ENCODE measurements around the gene RTN4RL1.
"Not testable (repeated sequence)": the region's sequence is repeated elsewhere in the genome, so short reads cannot be mapped to it uniquely, and the experiment has no call there.

RTN4RL1 gene

DNA sequence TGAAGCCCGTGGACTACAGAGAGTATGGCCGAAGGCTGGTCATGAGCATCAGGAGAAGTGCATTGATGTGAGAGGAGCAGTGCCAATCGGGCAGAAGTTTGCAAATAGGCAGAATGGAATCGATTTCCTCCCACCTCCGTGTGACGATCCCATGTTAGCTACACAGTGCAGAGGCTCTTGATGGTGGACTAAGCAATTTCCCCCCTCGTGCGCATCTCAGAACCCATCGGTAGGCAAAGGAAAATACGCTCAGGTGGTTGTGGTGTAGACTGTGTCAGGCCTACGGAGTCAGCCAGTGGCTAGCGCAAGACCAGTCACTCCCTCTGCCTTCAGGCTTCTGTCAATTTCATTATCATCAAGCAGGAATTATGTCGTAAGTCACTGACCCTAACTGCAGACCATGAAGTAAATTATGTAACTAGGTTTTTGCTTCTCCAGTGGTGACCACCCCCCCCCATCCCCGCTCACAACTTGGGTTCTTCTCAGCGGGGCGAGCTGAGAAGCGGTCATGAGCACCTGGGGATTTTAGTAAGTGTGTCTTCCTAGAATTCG is 128.0 kb downstream of the RTN4RL1 start:
- Histone ChIP-seq H3K4me3 (no peak overlapping the region), H3K4me1 (no peaks in the 10 kb centered on the region), H3K36me3 (peaks cover 74% of the 10 kb centered on the region), H3K4me2 (no peak overlapping the region), H3K27ac (no peak overlapping the region), H4K20me1 (no peaks in the 10 kb centered on the region), H3K9ac (no peak overlapping the region), H3K27me3 (no peaks in the 10 kb centered on the region), H3K9me3 (no peaks in the 10 kb centered on the region)
- no peak for TF ChIP-seq Cebpa-rat (IDR thresholded peaks at IDR 0.05)

DNA sequence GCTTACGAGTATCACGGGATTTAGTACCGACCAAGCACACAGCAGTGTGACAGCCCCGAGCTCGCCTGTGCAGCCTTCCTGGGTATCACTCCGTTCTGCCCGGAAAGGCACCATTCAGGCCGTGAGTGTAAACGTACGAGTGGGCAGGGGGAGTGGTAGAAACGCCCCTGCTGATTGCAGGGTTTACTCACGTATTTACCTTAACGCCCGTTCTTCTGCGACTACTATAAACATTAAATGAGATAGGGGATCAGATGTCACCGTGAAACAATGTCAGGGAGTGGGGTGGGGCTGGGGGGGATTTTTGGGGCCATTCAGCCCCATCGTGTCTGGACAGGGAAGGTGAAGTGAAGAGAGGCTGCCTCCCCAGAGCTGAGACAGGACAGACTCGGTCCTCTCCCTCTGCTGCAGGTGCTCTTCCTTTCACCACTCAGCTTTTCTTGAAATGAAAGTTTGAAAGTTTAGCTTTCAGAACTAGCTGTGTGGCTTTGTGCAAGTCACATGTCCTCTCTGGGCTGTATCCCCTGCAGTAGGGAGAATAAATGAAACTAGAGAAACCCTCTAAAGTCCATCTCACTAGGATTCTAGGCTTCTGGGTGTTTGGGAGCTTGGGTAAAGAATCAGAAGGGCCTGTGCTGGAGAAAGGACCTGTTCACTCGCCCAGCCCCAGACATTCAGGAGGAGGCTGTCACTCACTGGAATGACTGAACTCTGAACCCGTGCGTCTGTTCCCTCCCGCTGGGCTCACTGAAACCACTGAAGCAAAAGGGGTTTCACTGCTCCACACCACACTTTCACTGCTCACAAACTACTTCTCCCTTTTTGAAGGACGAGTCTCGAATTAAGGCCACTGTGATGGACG is 128.7 kb downstream of the RTN4RL1 start:
- Histone ChIP-seq H3K27ac (no peak overlapping the region), H3K36me3 (peaks cover 81% of the 10 kb centered on the region), H3K27me3 (no peaks in the 10 kb centered on the region), H3K4me3 (no peak overlapping the region), H3K9ac (no peak overlapping the region), H3K9me3 (no peaks in the 10 kb centered on the region), H4K20me1 (no peaks in the 10 kb centered on the region), H3K4me2 (no peak overlapping the region), H3K4me1 (no peaks in the 10 kb centered on the region)
- no peak for TF ChIP-seq Cebpa-rat (IDR thresholded peaks at IDR 0.05)

DNA sequence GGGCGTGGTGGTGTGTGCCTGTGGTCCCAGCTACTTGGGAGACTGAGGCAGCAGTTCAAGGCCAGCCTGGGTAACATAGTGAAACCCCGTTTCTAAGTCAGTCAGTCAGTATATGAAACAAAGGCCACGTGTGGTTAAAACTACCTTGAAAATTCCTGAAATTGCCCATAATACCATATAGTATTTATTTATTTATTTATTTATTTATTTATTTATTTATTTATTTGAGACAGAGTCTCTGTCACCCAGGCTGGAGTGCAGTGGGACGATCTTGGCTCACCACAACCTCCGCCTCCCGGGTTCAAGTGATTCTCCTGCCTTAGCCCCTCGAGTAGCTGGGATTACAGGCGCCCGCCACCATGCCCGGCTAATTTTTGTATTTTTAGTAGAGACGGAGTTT is 129.7 kb downstream of the RTN4RL1 start:
- not testable (repeated sequence) for H3K4me1 ChIP-seq, H3K27ac ChIP-seq, H4K20me1 ChIP-seq, H3K4me3 ChIP-seq, H3K27me3 ChIP-seq, H3K4me2 ChIP-seq, H3K9ac ChIP-seq, H3K9me3 ChIP-seq
- H3K36me3 ChIP-seq, result peaks cover 91% of the 10 kb centered on the region

DNA sequence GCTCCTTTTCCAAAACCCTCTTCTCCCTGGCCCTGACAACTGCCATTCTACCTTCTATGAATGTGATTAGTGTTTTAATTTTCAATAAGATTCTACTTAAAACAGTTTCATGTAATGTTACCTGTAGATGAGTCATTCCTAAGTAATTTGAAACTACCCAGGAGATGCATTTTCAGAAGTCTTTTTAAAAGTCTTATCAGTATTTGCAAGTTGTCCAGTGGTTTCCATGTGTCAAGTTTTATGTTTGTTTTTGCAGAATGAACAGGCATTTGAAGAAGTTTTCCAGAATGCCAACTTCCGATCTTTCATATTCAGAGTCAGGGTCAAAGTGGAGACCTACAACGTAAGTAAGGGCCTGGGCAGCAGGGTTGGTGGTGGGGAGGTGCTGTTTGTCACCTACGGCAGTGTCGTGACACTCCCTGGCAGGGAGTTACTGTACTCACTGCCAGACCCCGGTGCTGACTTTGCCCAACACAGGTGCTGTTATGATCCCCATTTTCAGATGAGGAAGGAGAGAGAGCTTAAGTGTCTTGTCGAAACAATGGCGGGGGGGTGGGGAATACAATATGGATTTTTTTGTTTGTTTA is 130.3 kb downstream of the RTN4RL1 start:
- Histone ChIP-seq H3K27me3 (no peaks in the 10 kb centered on the region), H4K20me1 (no peaks in the 10 kb centered on the region), H3K27ac (no peak overlapping the region), H3K4me2 (no peak overlapping the region), H3K4me1 (no peaks in the 10 kb centered on the region), H3K36me3 (peaks cover 97% of the 10 kb centered on the region), H3K9ac (no peak overlapping the region), H3K9me3 (no peaks in the 10 kb centered on the region), H3K4me3 (no peak overlapping the region)
- TF ChIP-seq Cebpa-rat (IDR thresholded peaks at IDR 0.05), result no peak

DNA sequence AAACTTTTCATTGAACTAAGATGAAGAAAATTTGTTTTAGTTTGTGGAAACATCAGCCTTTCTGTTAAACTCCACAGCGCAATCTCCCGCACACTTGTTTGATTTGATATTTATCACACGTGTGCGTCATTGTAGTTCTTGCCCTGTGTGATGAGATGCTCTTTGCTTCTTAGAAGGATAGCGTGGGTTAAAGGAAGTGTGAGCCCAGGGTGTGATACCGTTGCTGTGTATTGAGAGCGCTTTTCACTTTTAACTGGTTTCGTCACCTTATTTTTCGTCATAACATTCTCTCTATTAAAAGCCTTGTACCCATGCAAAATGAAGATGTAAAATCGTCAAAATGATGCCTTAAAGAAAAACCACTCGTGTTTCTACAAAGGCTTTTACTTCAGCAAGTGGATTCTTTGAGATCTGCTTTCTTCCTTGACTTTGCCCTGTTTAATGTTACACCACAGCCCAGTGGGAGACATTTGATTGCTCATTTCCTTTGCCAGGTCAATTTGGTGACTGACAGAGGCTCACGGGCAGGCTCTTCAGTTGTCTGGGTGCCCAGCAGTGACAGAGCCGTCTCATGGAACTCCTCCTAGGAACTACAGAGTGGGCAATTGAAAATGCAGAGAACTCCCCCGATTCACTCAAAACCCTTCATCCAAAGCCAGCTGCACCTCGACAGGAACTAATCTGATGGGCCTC is 134.2 kb downstream of the RTN4RL1 start:
- peaks cover 100% of the 10 kb centered on the region for H3K36me3 ChIP-seq
- H3K4me2 ChIP-seq, result no peak overlapping the region
- no peaks in the 10 kb centered on the region for H3K4me1 ChIP-seq
- no peak overlapping the region for H3K9ac ChIP-seq
- peaks cover 5% of the 10 kb centered on the region for H3K9me3 ChIP-seq
- H4K20me1 ChIP-seq, result no peaks in the 10 kb centered on the region
- TF ChIP-seq Cebpa-rat (IDR thresholded peaks at IDR 0.05), result no peak
- no peak overlapping the region for H3K4me3 ChIP-seq
- no peak overlapping the region for H3K27ac ChIP-seq
- H3K27me3 ChIP-seq, result no peaks in the 10 kb centered on the region

DNA sequence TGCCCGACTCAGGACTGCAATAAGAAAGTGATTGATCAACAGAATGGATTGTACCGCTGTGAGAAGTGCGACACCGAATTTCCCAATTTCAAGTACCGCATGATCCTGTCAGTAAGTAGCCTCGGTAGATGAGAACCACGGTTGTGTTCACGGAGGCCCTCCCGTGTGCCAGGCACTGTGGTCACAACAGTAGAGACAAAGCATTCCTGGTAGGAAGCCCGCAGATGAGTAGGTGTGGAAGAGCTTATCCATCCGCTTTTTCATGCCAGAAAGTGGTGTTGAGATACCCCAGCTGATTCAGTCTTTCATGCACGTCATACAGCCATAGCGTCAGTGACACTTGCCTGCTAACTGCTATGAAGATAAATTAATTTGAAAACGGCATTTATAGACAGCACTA is 136.4 kb downstream of the RTN4RL1 start:
- H3K36me3 ChIP-seq, result peaks cover 100% of the 10 kb centered on the region

More for the DNA sequence above, 136.4 kb downstream of the RTN4RL1 start:
- no peak for TF ChIP-seq Cebpa-rat (IDR thresholded peaks at IDR 0.05)
- peaks cover 20% of the 10 kb centered on the region for H3K9me3 ChIP-seq
- no peaks in the 10 kb centered on the region for H3K27me3 ChIP-seq
- no peaks in the 10 kb centered on the region for H4K20me1 ChIP-seq
- H3K4me3 ChIP-seq, result no peak overlapping the region
- no peaks in the 10 kb centered on the region for H3K4me1 ChIP-seq
- no peak overlapping the region for H3K27ac ChIP-seq
- no peak overlapping the region for H3K9ac ChIP-seq
- H3K4me2 ChIP-seq, result no peak overlapping the region
